Frontal cortex (tissue), 4 donors: ENCODE data around the gene TBC1D1. TPM values are rescaled to one million over a fixed set of nuclear protein-coding genes. Genes with fewer than 3 reads are reported as not detected.
"Not testable (repeated sequence)": the region's sequence is repeated elsewhere in the genome, so short reads cannot be mapped to it uniquely, and the experiment has no call there.

ENCODE experiments used
- DNase-seq, 2 donors: peaks; one replicate each; pipeline ENCODE4 v3.0.0; 2012; ENCODE audit warnings: low spot score in 2 of 2
- FAIRE-seq: peaks from 2 replicates; lab custom pipeline; 2012; peaks lifted over from hg19 to GRCh38; lab: Jason Lieb, UNC
- total RNA-seq: library from RNA; depleted of rRNA; stranded (reverse); fragments of >200 nt; gene quantifications from one replicate; pipeline ENCODE4 v1.2.3, GENCODE V29; 2014
- donor health status: control.
- donor health status: control.
- donor health status: control.

TBC1D1 gene
- total RNA-seq, 1 donor from 2014 or later = 64.8 TPM

DNA sequence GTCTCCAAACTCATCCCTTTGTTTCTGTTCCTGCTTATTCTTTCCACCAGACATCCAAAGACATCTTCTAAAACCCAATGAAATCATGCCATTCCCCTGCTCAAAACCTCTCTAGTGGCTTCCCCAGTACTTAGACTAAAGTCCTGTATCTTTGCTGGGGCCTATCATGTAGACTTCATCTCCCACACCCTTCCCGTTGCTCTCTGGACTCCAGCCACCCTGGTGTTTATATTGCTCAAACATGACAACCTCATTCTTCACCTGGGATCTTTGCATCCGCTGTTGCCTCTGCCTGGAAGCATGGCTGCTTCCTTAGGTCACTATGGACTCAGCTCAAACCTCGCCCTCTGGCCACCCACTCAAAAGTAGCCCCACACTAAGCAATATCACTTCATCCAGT is 23.7 kb downstream of the TBC1D1 start:
- no peak for FAIRE-seq
- DNase-seq = no peak

GRCh38 chr4:37917388-37917787 is 26.5 kb downstream of the TBC1D1 start:
- FAIRE-seq (no peak), DNase-seq (no peak)

GRCh38 chr4:37918653-37919052 is 27.8 kb downstream of the TBC1D1 start:
- DNase-seq (no peak), FAIRE-seq (no peak)

DNA sequence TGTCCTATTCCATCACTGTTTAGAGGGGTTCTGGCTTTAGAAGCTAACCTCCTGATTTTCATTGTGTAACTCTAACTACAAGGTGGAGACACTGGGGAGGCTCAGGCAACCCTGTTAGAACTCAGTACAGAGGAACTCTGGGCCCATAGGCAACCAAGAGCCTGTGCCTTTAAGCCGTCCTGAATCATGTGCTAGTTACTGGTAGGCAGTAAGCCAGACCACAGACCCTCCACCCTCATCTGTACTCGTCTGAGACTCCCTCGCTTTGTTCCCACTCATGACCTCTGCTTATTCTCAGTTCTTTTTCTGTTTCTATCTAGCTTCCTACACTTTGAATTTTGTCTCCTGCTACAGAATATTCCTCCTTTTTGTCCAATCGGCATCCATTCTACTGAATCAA is 31.4 kb downstream of the TBC1D1 start:
- DNase-seq (no peak), FAIRE-seq (no peak)

DNA sequence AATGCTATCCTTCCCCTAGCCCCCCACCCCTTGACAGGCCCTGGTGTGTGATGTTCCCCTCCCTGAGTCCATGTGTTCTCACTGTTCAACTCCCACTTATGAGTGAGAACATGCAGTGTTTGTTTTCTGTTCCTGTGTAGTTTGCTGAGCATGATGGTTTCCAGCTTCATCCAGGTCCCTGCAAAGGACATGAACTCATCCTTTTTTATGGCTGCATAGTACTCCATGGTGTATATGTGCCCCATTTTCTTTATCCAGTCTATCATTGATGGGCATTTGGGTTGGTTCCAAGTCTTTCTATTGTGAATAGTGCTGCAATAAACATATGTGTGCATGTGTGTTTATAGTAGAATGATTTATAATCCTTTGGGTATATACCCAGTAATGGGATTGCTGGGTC is 32.2 kb downstream of the TBC1D1 start:
- not testable (repeated sequence) for DNase-seq, FAIRE-seq

GRCh38 chr4:37924946-37925345 is 34.1 kb downstream of the TBC1D1 start:
- FAIRE-seq (no peak), DNase-seq (no peak)

DNA sequence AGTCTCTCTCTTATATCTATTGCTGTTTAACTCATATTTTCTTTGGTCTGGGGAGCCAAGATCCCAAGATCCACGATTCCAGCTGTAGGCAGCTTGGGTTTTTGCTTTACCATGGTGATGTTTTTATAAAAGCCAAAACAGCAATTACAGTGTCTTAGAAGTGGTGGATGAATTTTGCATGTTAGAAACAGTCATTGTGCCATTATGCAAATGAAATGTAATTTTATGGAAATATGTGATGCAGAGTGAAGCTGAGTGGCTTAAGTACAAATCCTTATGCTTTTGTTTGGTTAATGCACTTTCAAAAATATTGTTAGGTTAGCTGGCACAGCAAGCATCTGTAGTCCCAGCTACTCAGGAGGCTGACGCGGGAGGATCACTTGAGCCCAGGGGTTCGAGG is 36.5 kb downstream of the TBC1D1 start:
- DNase-seq (no peak), FAIRE-seq (no peak)

GRCh38 chr4:37928426-37929416 is 37.8 kb downstream of the TBC1D1 start:
- FAIRE-seq (no peak), DNase-seq (no peak)

DNA sequence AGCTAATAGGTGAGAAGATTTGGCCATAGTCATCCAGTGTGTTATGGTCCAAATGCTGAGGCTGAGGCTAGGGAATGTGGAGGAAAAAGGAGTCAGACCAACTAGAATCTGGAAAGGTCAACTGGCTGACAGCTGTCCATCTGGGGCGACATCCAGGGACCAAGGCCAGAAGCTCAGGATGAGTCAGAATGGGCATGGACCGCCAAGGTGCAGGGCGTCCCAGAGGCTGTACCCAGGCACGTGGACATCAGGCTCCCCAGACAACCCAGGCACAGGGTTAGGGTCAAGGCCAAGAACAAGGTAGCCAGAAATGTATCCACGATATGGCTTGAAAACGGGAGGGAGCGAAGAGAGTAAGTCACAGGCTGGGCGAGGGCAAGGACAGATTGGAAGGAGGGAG is 43.2 kb downstream of the TBC1D1 start:
- FAIRE-seq (no peak), DNase-seq (no peak)

- FAIRE-seq (no peak), DNase-seq (no peak)
Measured at GRCh38 chr4:37934609-37935008, 43.7 kb downstream of the TBC1D1 start.

GRCh38 chr4:37935026-37935425 is 44.1 kb downstream of the TBC1D1 start:
- DNase-seq (no peak), FAIRE-seq (no peak)

DNA sequence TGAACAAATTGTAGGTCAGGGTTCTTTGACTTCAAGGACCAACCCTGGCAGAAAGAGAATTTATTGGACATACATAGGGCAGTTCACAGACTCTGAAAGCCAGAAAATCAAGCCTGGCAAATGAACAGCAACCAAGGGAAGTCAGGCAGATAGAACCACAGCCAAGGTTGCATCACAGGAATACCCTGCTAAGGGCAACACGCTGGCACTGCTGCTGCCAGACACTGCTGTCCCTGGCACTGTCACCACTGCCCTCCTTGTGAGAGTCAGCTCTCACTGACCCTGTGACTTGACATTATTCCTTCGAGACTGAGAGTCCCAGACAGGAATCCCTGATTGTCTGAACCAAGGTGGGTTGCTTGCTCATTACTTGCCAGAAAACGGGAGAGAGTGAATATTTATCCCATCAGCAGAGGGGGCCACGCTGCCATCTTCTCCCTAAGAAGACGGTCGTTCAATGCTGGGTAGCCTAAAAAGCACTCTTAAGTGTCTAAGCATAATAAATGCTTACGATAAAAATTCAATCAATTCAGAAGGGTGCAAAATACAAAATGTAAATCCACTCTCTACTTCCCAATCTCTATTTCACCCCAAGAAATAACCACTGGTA is 46.1 kb downstream of the TBC1D1 start:
- FAIRE-seq = no peak

DNA sequence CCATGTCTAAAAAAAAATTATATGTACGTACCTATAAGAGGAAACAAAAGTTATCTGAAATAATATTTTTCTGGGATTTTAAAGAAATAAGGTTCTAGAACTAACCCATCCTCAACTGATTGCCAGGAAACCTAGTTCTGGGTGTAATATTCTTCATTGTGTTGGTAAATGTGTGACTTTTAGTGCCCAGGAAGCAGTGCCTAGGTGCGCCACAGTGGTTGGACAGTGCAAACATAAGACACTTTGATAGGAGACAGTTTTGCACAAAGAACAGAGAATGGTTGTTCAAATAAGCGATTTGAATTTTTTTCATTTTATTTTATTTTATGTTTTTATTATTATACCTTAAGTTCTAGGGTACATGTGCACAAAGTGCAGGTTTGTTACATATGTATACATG is 47.3 kb downstream of the TBC1D1 start:
- no peak for DNase-seq
- FAIRE-seq = no peak

More for the DNA sequence above, 46.1 kb downstream of the TBC1D1 start:
- no peak for DNase-seq

- FAIRE-seq (no peak), DNase-seq (no peak)
Measured at GRCh38 chr4:37946503-37947179, 55.8 kb downstream of the TBC1D1 start.

DNA sequence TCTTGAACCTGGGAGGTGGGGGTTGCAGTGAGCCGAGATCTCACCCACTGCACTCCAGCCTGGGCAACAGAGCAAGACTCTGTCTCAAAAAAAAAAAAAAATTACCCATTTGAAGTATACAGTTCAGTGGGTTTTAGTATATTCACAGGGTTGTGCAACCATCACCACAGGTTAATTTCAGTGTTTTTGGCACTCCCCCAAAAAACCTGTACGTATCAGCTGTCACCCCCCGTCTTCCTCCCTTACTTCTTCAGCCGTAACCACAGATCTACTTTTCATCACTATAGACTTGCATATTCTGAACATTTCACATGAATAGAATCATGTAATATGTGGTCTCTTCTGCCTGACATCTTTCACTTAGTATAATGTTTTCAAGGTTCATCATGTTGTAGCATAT is 57.7 kb downstream of the TBC1D1 start:
- DNase-seq (no peak), FAIRE-seq (no peak)

GRCh38 chr4:37949636-37950426 is 58.9 kb downstream of the TBC1D1 start:
- DNase-seq = no peak
- FAIRE-seq = no peak

GRCh38 chr4:37951461-37952352 is 60.8 kb downstream of the TBC1D1 start:
- FAIRE-seq (no peak), DNase-seq (no peak)

DNA sequence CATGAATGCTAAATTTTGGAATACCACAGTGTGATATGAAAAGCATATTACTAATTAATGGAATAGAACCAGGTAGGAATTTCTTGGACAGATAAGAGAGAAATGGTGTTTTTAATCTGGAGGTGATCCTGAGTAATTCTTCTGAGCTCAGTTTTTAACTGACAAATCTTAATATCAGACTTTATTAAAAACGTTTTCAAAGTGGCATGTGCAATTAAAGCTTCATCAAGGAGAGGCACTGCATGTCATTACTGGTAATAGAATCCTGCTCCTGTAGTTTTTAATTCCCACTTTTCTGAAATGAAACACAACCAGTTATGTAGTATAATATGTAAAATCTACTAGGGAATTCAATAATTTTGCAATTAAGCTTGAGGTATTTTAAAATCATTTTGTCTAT is 62.3 kb downstream of the TBC1D1 start:
- FAIRE-seq (no peak), DNase-seq (no peak)
